Hepatocyte (in vitro differentiated cells): ENCODE data around the gene PPP1R27. TPM values are rescaled to one million over a fixed set of nuclear protein-coding genes. Genes with fewer than 3 reads are reported as not detected.
A peak's percentile ranks its signal among the peaks of the same experiment; 100 is the strongest.

Experiments used
- DNase-seq: peaks from one replicate; pipeline ENCODE4 v3.0.0-alpha.2; 2016; ENCODE audit warnings: low spot score
- H2AFZ ChIP-seq: fragments of 200-600 bp; sonication (generic); 2 replicates; pipeline ENCODE4 v1.6.0; 2016; ENCODE audit warnings: antibody characterized with exemption, mild to moderate bottlenecking
- H3K27ac ChIP-seq: fragments of 200-600 bp; sonication (generic); 2 replicates; pipeline ENCODE4 v1.5.1; 2016; ENCODE audit warnings: mild to moderate bottlenecking
- H3K27me3 ChIP-seq: fragments of 200-600 bp; sonication (generic); 2 replicates; pipeline ENCODE4 v1.6.1; 2016
- H3K36me3 ChIP-seq: fragments of 200-600 bp; sonication (generic); replicated peaks from 2 replicates; pipeline ENCODE4 v1.5.1; 2016; ENCODE audit warnings: low read depth; ENCODE audit not compliant: insufficient read depth
- H3K4me1 ChIP-seq: fragments of 200-600 bp; sonication (generic); 2 replicates; pipeline ENCODE4 v1.5.1; 2016; ENCODE audit warnings: mild to moderate bottlenecking, moderate library complexity; ENCODE audit not compliant: insufficient read depth
- H3K4me2 ChIP-seq: fragments of 200-600 bp; sonication (generic); 2 replicates; pipeline ENCODE4 v1.6.0; 2016
- H3K4me3 ChIP-seq: fragments of 200-600 bp; sonication (generic); 2 replicates; pipeline ENCODE4 v1.5.1; 2016; ENCODE audit warnings: mild to moderate bottlenecking
- H3K79me2 ChIP-seq: fragments of 200-600 bp; sonication (generic); 2 replicates; pipeline ENCODE4 v1.6.0; 2017; ENCODE audit warnings: mild to moderate bottlenecking
- H3K9me2 ChIP-seq: fragments of 200-600 bp; sonication (generic); replicated peaks from 2 replicates; pipeline ENCODE4 v1.6.0; 2017; ENCODE audit warnings: mild to moderate bottlenecking; ENCODE audit not compliant: insufficient read depth
- H3K9me3 ChIP-seq: fragments of 200-600 bp; sonication (generic); 2 replicates; pipeline ENCODE4 v1.5.1; 2016; ENCODE audit warnings: low read depth, mild to moderate bottlenecking
- H4K20me1 ChIP-seq: fragments of 200-600 bp; sonication (generic); 2 replicates; pipeline ENCODE4 v1.6.0; 2016; ENCODE audit warnings: mild to moderate bottlenecking; ENCODE audit not compliant: insufficient read depth, poor library complexity, severe bottlenecking
- CTCF ChIP-seq: fragments of 200-600 bp; sonication (generic); IDR thresholded peaks from 2 replicates; pipeline ENCODE4 v1.5.1; 2016; ENCODE audit warnings: antibody characterized with exemption, mild to moderate bottlenecking; ENCODE audit not compliant: poor library complexity
- EZH2 ChIP-seq: fragments of 200-600 bp; sonication (generic); IDR thresholded peaks from 2 replicates; pipeline ENCODE4 v1.6.1; 2016; ENCODE audit warnings: antibody characterized with exemption, mild to moderate bottlenecking, borderline replicate concordance
- EZH2phosphoT487 ChIP-seq: fragments of 200-600 bp; sonication (generic); IDR thresholded peaks from one replicate; pipeline ENCODE4 v1.6.1; 2018; ENCODE audit warnings: antibody characterized with exemption, mild to moderate bottlenecking, low read depth, moderate library complexity; ENCODE audit not compliant: unreplicated experiment, severe bottlenecking
- WGBS: methylation state at CpG from one replicate; pipeline ENCODE4 v1.1.6; 2016; ENCODE audit warnings: low lambda C conversion rate; ENCODE audit errors: missing lambda C conversion rate; 5-methylcytosine and 5-hydroxymethylcytosine counted together
- polyA plus RNA-seq: library from polyadenylated mRNA; unstranded; fragments of >200 nt; fragmentation: Nextera tagmentation; extraction: Ambion mirVana; gene quantifications from 2 replicates; pipeline ENCODE4 v1.2.1, GENCODE V29; 2016
- total RNA-seq: library from RNA; depleted of rRNA; stranded (reverse); fragments of >200 nt; gene quantifications from 2 replicates; pipeline ENCODE4 v1.2.3, GENCODE V29; 2014

Gene PPP1R27
- total and polyA plus RNA-seq, 2 experiments from 2014 or later = 0.56 TPM; not detected in 1

GRCh38 chr17:81863123-81863675 is 28.3 kb upstream of the PPP1R27 start:
- no peaks in the 10 kb centered on the region for H3K36me3 ChIP-seq
- H4K20me1 ChIP-seq = peaks cover 25% of the 10 kb centered on the region
- H3K4me1 ChIP-seq = peaks cover 48% of the 10 kb centered on the region
- H3K27me3 ChIP-seq = no peaks in the 10 kb centered on the region
- no peaks in the 10 kb centered on the region for H3K9me2 ChIP-seq
- H3K4me3 ChIP-seq = no peak overlapping the region
- no peak overlapping the region for H2AFZ ChIP-seq
- H3K27ac ChIP-seq = peak overlapping the region; percentile 26
- H3K4me2 ChIP-seq = peak overlapping the region; percentile 96
- DNase-seq = no peak
- no peaks in the 10 kb centered on the region for H3K9me3 ChIP-seq
- H3K79me2 ChIP-seq = peaks cover 68% of the 10 kb centered on the region
- whole genome bisulfite sequencing = 93% methylated on average over 6 of the region's 6 CpGs
- TF ChIP-seq CTCF = no peak
- TF ChIP-seq EZH2phosphoT487 = no peak
- TF ChIP-seq EZH2 = no peak

- WGBS = under 1% methylated on average over 69 of the region's 74 CpGs
- H3K79me2 ChIP-seq = peaks cover 89% of the 10 kb centered on the region
- peak overlapping the region; percentile 2 for H3K4me3 ChIP-seq
- H4K20me1 ChIP-seq = peaks cover 44% of the 10 kb centered on the region
- peaks cover 29% of the 10 kb centered on the region for H3K4me1 ChIP-seq
- no peaks in the 10 kb centered on the region for H3K9me2 ChIP-seq
- TF ChIP-seq CTCF = no peak
- no peak for TF ChIP-seq EZH2phosphoT487
- no peak for TF ChIP-seq EZH2
- H3K9me3 ChIP-seq = no peaks in the 10 kb centered on the region
- H3K36me3 ChIP-seq = no peaks in the 10 kb centered on the region
- H3K4me2 ChIP-seq = peak overlapping the region; percentile 96
- H2AFZ ChIP-seq = peak overlapping the region; percentile 12
- H3K27me3 ChIP-seq = no peaks in the 10 kb centered on the region
- DNase-seq = peak; percentile 100
- peak overlapping the region; percentile 91 for H3K27ac ChIP-seq
These were observed 26.1 kb upstream of the PPP1R27 start for GRCh38 chr17:81860756-81861568.

GRCh38 chr17:81859906-81860755 is 25.3 kb upstream of the PPP1R27 start, which contains the start of gene P4HB:
P4HB (minus strand) TSS chr17:81860535; CDS start chr17:81860471, 64 bp downstream.
- no peaks in the 10 kb centered on the region for H3K27me3 ChIP-seq
- H3K36me3 ChIP-seq = no peaks in the 10 kb centered on the region
- H3K4me2 ChIP-seq = peak within 1 kb of the TSS; percentile 96
- no peak for DNase-seq
- H3K4me3 ChIP-seq = peak within 1 kb of the TSS; percentile 97
- peaks cover 42% of the 10 kb centered on the region for H4K20me1 ChIP-seq
- peaks cover 88% of the 10 kb centered on the region for H3K79me2 ChIP-seq
- peak within 1 kb of the TSS; percentile 91 for H3K27ac ChIP-seq
- H3K4me1 ChIP-seq = peaks cover 27% of the 10 kb centered on the region
- TF ChIP-seq CTCF (no peak), EZH2 (no peak), EZH2phosphoT487 (no peak)
- no peaks in the 10 kb centered on the region for H3K9me3 ChIP-seq
- WGBS = 1% methylated on average over 52 of the region's 95 CpGs
- peak within 1 kb of the TSS; percentile 12 for H2AFZ ChIP-seq
- H3K9me2 ChIP-seq = no peaks in the 10 kb centered on the region
